ENCODE data around the gene AAK1.

Gene AAK1

GRCh38 chr2:69621440-69621839 lies 22.1 kb downstream of the AAK1 start:
- no peak for TF ChIP-seq EP300 (IDR thresholded peaks at IDR 0.05; ENCODE audit: borderline replicate concordance)
- TF ChIP-seq EGR1 (IDR thresholded peaks at IDR 0.05) = no peak
- TF ChIP-seq MAX (IDR thresholded peaks at IDR 0.05) = no peak
- no peak for TF ChIP-seq CREB1 (IDR thresholded peaks at IDR 0.05; ENCODE audit: low read depth)
- TF ChIP-seq REST (IDR thresholded peaks at IDR 0.05; ENCODE audit: low read depth) = no peak

GRCh38 chr2:69620870-69621269 lies 22.7 kb downstream of the AAK1 start:
- TF ChIP-seq MAX (IDR thresholded peaks at IDR 0.05) (no peak), FOXM1 (IDR thresholded peaks at IDR 0.05; ENCODE audit: borderline replicate concordance, low read depth) (no peak), USF1 (IDR thresholded peaks at IDR 0.05) (no peak), EP300 (IDR thresholded peaks at IDR 0.05; ENCODE audit: borderline replicate concordance) (no peak), RAD21 (IDR thresholded peaks at IDR 0.05; ENCODE audit: low read depth) (no peak), YY1 (IDR thresholded peaks at IDR 0.05; ENCODE audit: low read depth) (no peak), CREB1 (IDR thresholded peaks at IDR 0.05; ENCODE audit: low read depth) (no peak), NFIC (IDR thresholded peaks at IDR 0.05) (no peak), ZBTB7A (IDR thresholded peaks at IDR 0.05; ENCODE audit: low read depth) (no peak), EGR1 (IDR thresholded peaks at IDR 0.05) (no peak), TCF12 (IDR thresholded peaks at IDR 0.05; ENCODE audit: low read depth) (no peak), CEBPB (IDR thresholded peaks at IDR 0.05) (no peak), TAF1 (IDR thresholded peaks at IDR 0.05; ENCODE audit: low read depth) (no peak), REST (IDR thresholded peaks at IDR 0.05; ENCODE audit: low read depth) (no peak)

- TF ChIP-seq MAX (IDR thresholded peaks at IDR 0.05) = no peak
- TF ChIP-seq EGR1 (IDR thresholded peaks at IDR 0.05) = no peak
- no peak for TF ChIP-seq FOXM1 (IDR thresholded peaks at IDR 0.05; ENCODE audit: borderline replicate concordance, low read depth)
- no peak for TF ChIP-seq TAF1 (IDR thresholded peaks at IDR 0.05; ENCODE audit: low read depth)
- no peak for TF ChIP-seq USF1 (IDR thresholded peaks at IDR 0.05)
- TF ChIP-seq CEBPB (IDR thresholded peaks at IDR 0.05) = no peak
- no peak for TF ChIP-seq RAD21 (IDR thresholded peaks at IDR 0.05; ENCODE audit: low read depth)
- TF ChIP-seq NFIC (IDR thresholded peaks at IDR 0.05) = no peak
- no peak for TF ChIP-seq YY1 (IDR thresholded peaks at IDR 0.05; ENCODE audit: low read depth)
- TF ChIP-seq TEAD4 (IDR thresholded peaks at IDR 0.05) = no peak
- no peak for TF ChIP-seq EP300 (IDR thresholded peaks at IDR 0.05; ENCODE audit: borderline replicate concordance)
- no peak for TF ChIP-seq TCF12 (IDR thresholded peaks at IDR 0.05; ENCODE audit: low read depth)
These were observed 23.8 kb downstream of the AAK1 start for GRCh38 chr2:69619725-69620124.

GRCh38 chr2:69618362-69618761 lies 25.2 kb downstream of the AAK1 start:
- no peak for TF ChIP-seq CEBPB (IDR thresholded peaks at IDR 0.05)

- TF ChIP-seq TEAD4 (IDR thresholded peaks at IDR 0.05) (no peak), TCF12 (IDR thresholded peaks at IDR 0.05; ENCODE audit: low read depth) (no peak), YY1 (IDR thresholded peaks at IDR 0.05; ENCODE audit: low read depth) (no peak), EP300 (IDR thresholded peaks at IDR 0.05; ENCODE audit: borderline replicate concordance) (no peak), RAD21 (IDR thresholded peaks at IDR 0.05; ENCODE audit: low read depth) (no peak), FOXM1 (IDR thresholded peaks at IDR 0.05; ENCODE audit: borderline replicate concordance, low read depth) (no peak), USF1 (IDR thresholded peaks at IDR 0.05) (no peak), REST (IDR thresholded peaks at IDR 0.05; ENCODE audit: low read depth) (no peak), NFIC (IDR thresholded peaks at IDR 0.05) (no peak)
These were observed 25.8 kb downstream of the AAK1 start for GRCh38 chr2:69617744-69618143.

Data from Ishikawa (cell line).